ENCODE measurements around the gene TAAR1. TPM values are rescaled to one million over a fixed set of nuclear protein-coding genes. Genes with fewer than 3 reads are reported as not detected.

Gene TAAR1
- total and polyA plus RNA-seq, 10 of the 15 experiments (the other 5 are each of a cell fraction or from before 2014, with no cell fraction given) = not detected

DNA sequence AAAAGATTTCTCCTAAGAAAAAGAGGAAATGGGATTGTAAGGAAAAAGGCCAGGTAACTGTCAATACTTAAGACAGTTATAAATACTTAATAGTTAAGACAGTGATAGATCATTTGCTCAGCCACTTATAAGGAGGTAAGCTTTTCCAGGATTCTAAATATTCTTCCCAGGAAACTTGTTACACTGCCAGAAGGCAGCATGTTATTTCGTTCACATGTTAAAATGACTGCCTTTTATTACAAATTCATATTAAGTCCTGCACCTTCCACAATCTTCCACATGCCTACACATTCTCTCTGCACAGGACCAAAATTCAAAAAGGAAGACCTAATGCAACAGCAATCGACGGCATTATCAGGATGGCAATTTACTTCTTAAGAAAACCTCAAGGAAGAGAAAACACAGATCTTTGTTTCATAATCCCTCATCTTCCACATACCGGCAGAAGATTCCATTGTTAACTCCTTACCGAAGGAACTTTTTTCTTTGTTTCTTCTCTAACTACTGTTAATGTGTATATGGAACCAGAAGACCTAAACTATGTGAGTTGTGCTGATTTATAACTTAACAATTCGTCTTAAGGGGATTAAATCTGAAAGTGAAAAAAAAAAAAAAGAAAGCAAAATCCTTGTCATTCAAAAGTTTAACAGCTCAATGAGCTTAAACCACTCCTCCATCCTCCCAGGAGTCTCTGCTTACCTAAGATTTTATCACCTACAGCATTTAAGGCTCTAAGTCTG lies 35.7 kb downstream of the TAAR1 start:
- H2AFZ ChIP-seq (ENCODE audit: control insufficient read depth, low read depth, low read length) = no peak overlapping the region

DNA sequence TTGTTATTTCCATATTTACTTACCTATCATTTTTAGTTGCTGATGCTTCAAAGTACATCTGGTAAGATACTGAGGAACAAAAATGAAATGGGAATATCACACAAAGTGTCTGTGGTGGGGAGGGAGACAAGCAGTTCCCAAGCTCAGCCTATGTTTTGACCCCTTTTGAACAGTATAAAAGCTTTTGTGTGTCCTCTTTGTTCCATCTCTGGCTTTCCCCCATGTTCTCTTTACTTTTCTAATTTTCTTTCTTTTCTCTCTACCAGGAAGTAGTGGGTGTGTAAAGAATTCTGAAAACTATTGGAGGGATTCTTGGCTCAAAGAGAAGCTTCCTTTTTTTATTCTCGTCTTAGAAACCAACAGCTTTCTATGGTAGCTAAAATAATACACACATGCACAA lies 42.3 kb downstream of the TAAR1 start:
- Histone ChIP-seq H3K4me1 (ENCODE audit: control insufficient read depth, insufficient read depth, low read length) (no peaks in the 10 kb centered on the region), H3K27me3 (replicated peaks in 1 of 2; ENCODE audit: control insufficient read depth in 2 of 2, insufficient read depth in 2 of 2, low read length in 1 of 2) (no peaks in the 10 kb centered on the region; a peak in 1 of 4 replicates), H3K4me2 (ENCODE audit: control insufficient read depth, insufficient read depth) (no peak overlapping the region), H3K36me3 (ENCODE audit: control insufficient read depth in 2 of 2, insufficient read depth in 2 of 2, low read length in 1 of 2) (no peaks in the 10 kb centered on the region), H3K79me2 (ENCODE audit: control insufficient read depth, insufficient read depth, low read length) (no peaks in the 10 kb centered on the region), H2AFZ (ENCODE audit: control insufficient read depth, low read depth, low read length) (no peak overlapping the region), H4K20me1 (ENCODE audit: control insufficient read depth, insufficient read depth) (no peaks in the 10 kb centered on the region), H3K9ac (ENCODE audit: control insufficient read depth, insufficient read depth, low read length) (no peak overlapping the region), H3K4me3 (no peak overlapping the region), H3K9me3 (replicated peaks; ENCODE audit: control insufficient read depth, insufficient read depth, low read length) (no peaks in the 10 kb centered on the region), H3K27ac (ENCODE audit: control insufficient read depth, insufficient read depth) (no peak overlapping the region)
- DNase-seq (ENCODE audit: low read depth, low spot score) (no peak), ATAC-seq (no peak), FAIRE-seq (no peak)
- in situ Hi-C loops (cut with MboI) (no loop called here), intact Hi-C loops (cut with micrococcal nuclease; ENCODE audit: unreplicated experiment) (no loop called here)
- TF ChIP-seq RFX5 (IDR thresholded peaks at IDR 0.05; ENCODE audit: low read depth, low read length) = no peak
- no peak for TF ChIP-seq MYC (IDR thresholded peaks at IDR 0.05; ENCODE audit: insufficient read depth, insufficient read length, insufficient replicate concordance, low read length, severe bottlenecking)
- ChIA-PET RAD21 (ENCODE audit: unreplicated experiment) (no interaction called here), POLR2A (no interaction called here), CTCF (interaction anchor here (0.7 to 1.8 kb wide), 2 partner anchors 9 to 86 kb away, joined by 3 to 5 read pairs; no protein-coding TSS in a partner anchor), SMC1A (ENCODE audit: uncharacterized antibody, unreplicated experiment) (interaction anchor here (0.8 kb wide), 1 partner anchor 16 kb away, joined by 3 read pairs; no protein-coding TSS in a partner anchor)
- BruUV-seq (replicated peaks) = no TSS peak
- 0% methylated on average over 1 of the region's 1 CpG for WGBS (ENCODE audit: insufficient coverage, insufficient replicate concordance, low lambda C conversion rate, missing lambda C conversion rate)

More for the DNA sequence above, 35.7 kb downstream of the TAAR1 start:
- Histone ChIP-seq H3K9ac (ENCODE audit: control insufficient read depth, insufficient read depth, low read length) (no peak overlapping the region), H3K4me3 (no peak overlapping the region), H3K9me3 (replicated peaks; ENCODE audit: control insufficient read depth, insufficient read depth, low read length) (no peaks in the 10 kb centered on the region), H3K4me2 (ENCODE audit: control insufficient read depth, insufficient read depth) (no peak overlapping the region), H3K36me3 (ENCODE audit: control insufficient read depth in 2 of 2, insufficient read depth in 2 of 2, low read length in 1 of 2) (no peaks in the 10 kb centered on the region), H3K79me2 (ENCODE audit: control insufficient read depth, insufficient read depth, low read length) (no peaks in the 10 kb centered on the region), H4K20me1 (ENCODE audit: control insufficient read depth, insufficient read depth) (no peaks in the 10 kb centered on the region), H3K4me1 (ENCODE audit: control insufficient read depth, insufficient read depth, low read length) (no peaks in the 10 kb centered on the region), H3K27ac (ENCODE audit: control insufficient read depth, insufficient read depth) (no peak overlapping the region), H3K27me3 (replicated peaks in 1 of 2; ENCODE audit: control insufficient read depth in 2 of 2, insufficient read depth in 2 of 2, low read length in 1 of 2) (no peaks in the 10 kb centered on the region; a peak in 1 of 4 replicates)
- ATAC-seq = no peak
- ChIA-PET POLR2A (no interaction called here), RAD21 (ENCODE audit: unreplicated experiment) (no interaction called here), CTCF (interaction anchor here (0.8 kb wide), 1 partner anchor 10 kb away, joined by 3 read pairs; no protein-coding TSS in a partner anchor), SMC1A (ENCODE audit: uncharacterized antibody, unreplicated experiment) (interaction anchor here (0.6 kb wide), 1 partner anchor 144 kb away, joined by 3 read pairs; no protein-coding TSS in a partner anchor)
- FAIRE-seq = no peak
- intact Hi-C loops (cut with micrococcal nuclease; ENCODE audit: unreplicated experiment) (no loop called here), in situ Hi-C loops (cut with MboI) (no loop called here)
- WGBS (ENCODE audit: insufficient coverage, insufficient replicate concordance, low lambda C conversion rate, missing lambda C conversion rate) = 50% methylated on average over 6 of the region's 6 CpGs
- no peak for DNase-seq (ENCODE audit: low read depth, low spot score)
- TF ChIP-seq, protein P1, sequence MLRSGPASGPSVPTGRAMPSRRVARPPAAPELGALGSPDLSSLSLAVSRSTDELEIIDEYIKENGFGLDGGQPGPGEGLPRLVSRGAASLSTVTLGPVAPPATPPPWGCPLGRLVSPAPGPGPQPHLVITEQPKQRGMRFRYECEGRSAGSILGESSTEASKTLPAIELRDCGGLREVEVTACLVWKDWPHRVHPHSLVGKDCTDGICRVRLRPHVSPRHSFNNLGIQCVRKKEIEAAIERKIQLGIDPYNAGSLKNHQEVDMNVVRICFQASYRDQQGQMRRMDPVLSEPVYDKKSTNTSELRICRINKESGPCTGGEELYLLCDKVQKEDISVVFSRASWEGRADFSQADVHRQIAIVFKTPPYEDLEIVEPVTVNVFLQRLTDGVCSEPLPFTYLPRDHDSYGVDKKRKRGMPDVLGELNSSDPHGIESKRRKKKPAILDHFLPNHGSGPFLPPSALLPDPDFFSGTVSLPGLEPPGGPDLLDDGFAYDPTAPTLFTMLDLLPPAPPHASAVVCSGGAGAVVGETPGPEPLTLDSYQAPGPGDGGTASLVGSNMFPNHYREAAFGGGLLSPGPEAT (IDR thresholded peaks at IDR 0.05; ENCODE audit: low read depth) = no peak
- BruUV-seq (replicated peaks) = no TSS peak
